H1 (cell line): Measurements from ENCODE around the gene TESMIN. TPM values are rescaled to one million over a fixed set of nuclear protein-coding genes. Genes with fewer than 3 reads are reported as not detected.

Experiments used
- CTCF ChIA-PET: fragments of 300-600 bp; sonication (Branson Sonifier 250); formaldehyde crosslinking; loops from one replicate; lab custom pipeline; 2021; ENCODE audit not compliant: partially characterized antibody; lab: Charles Lee
- POLR2A ChIA-PET: fragments of 300-600 bp; sonication (Branson Sonifier 250); formaldehyde crosslinking; loops from one replicate; lab custom pipeline; 2021; ENCODE audit warnings: inconsistent platforms; ENCODE audit not compliant: partially characterized antibody; lab: Charles Lee
- DNase-seq, 2 experiments: peaks; one replicate each; pipeline versions ENCODE4 v3.0.0 to v3.0.0-alpha.2; 2010 to 2022; ENCODE audit warnings: low spot score in 2 of 2, low read depth in 1 of 2, mixed read lengths in 1 of 2
- FAIRE-seq: peaks from 2 replicates; lab custom pipeline; 2011; peaks lifted over from hg19 to GRCh38; lab: Jason Lieb, UNC
- H2AFZ ChIP-seq: 2 replicates; pipeline ENCODE4 v1.8.1; 2012; ENCODE audit warnings: low read length, inconsistent platforms
- H2AK5ac ChIP-seq: 2 replicates; pipeline ENCODE4 v1.6.1; 2013; ENCODE audit warnings: low read depth, low read length
- H2BK120ac ChIP-seq: replicated peaks from 2 replicates; pipeline ENCODE3; 2013; ENCODE audit warnings: low read depth, low read length, inconsistent platforms
- H2BK12ac ChIP-seq: 2 replicates; pipeline ENCODE4 v1.6.1; 2013; ENCODE audit warnings: low read depth, low read length
- H2BK15ac ChIP-seq: 2 replicates; pipeline ENCODE4 v1.6.1; 2013; ENCODE audit warnings: low read length
- H2BK20ac ChIP-seq: 2 replicates; pipeline ENCODE4 v1.6.1; 2013; ENCODE audit warnings: low read length
- H2BK5ac ChIP-seq: 2 replicates; pipeline ENCODE4 v1.6.1; 2013; ENCODE audit warnings: low read depth, low read length
- H3K14ac ChIP-seq: 2 replicates; pipeline ENCODE4 v1.6.1; 2013; ENCODE audit warnings: inconsistent platforms; ENCODE audit not compliant: insufficient read length
- H3K18ac ChIP-seq: 2 replicates; pipeline ENCODE4 v1.6.1; 2013; ENCODE audit warnings: low read length; ENCODE audit errors: extremely low read depth
- H3K23ac ChIP-seq: 2 replicates; pipeline ENCODE4 v1.6.1; 2013; ENCODE audit warnings: inconsistent platforms; ENCODE audit not compliant: insufficient read length
- H3K23me2 ChIP-seq: 2 replicates; pipeline ENCODE4 v1.6.1; 2013; ENCODE audit warnings: low read depth, low read length
- H3K27ac ChIP-seq: 2 replicates; pipeline ENCODE4 v1.6.1; 2011; ENCODE audit warnings: low read depth, low read length, inconsistent platforms
- H3K27me3 ChIP-seq, 4 experiments: replicated peaks in 1 of 4; 1 replicate in 1 of 4; 2 replicates in 3 of 4; pipeline versions ENCODE4 v1.6.1 to v1.8.1; 2011 to 2013; ENCODE audit warnings: low read length in 3 of 4, mild to moderate bottlenecking in 3 of 4, inconsistent platforms in 2 of 4, mixed read lengths in 2 of 4, moderate library complexity in 1 of 4; ENCODE audit not compliant: control insufficient read depth in 3 of 4, insufficient read depth in 3 of 4; ENCODE audit errors: extremely low read depth in 1 of 4
- H3K36me3 ChIP-seq, 4 experiments: 2 replicates each; pipeline versions ENCODE4 v1.6.1 to v1.8.1; 2011 to 2013; ENCODE audit warnings: mild to moderate bottlenecking in 4 of 4, low read length in 3 of 4, moderate library complexity in 2 of 4, control low read depth in 1 of 4, inconsistent platforms in 1 of 4; ENCODE audit not compliant: insufficient read depth in 4 of 4, control insufficient read depth in 2 of 4
- H3K4ac ChIP-seq: replicated peaks from 2 replicates; pipeline ENCODE3; 2013; ENCODE audit warnings: low read length, low read depth, mixed read lengths, inconsistent platforms; ENCODE audit not compliant: insufficient read length
- H3K4me1 ChIP-seq, 4 experiments: replicated peaks in 1 of 4; 1 replicate in 1 of 4; 2 replicates in 3 of 4; pipeline versions ENCODE4 v1.6.1 to v1.8.1; 2011 to 2013; ENCODE audit warnings: low read length in 3 of 4, inconsistent platforms in 2 of 4, mixed read lengths in 1 of 4; ENCODE audit not compliant: insufficient read depth in 4 of 4, control insufficient read depth in 3 of 4
- H3K4me2 ChIP-seq, 2 experiments: 2 replicates each; pipeline versions ENCODE4 v1.6.1 to v1.8.1; 2011 to 2013; ENCODE audit warnings: low read depth in 2 of 2, low read length in 2 of 2, control low read depth in 1 of 2, inconsistent platforms in 1 of 2, mild to moderate bottlenecking in 1 of 2; ENCODE audit not compliant: insufficient read depth in 1 of 2
- H3K4me3 ChIP-seq, 4 experiments: fragments of 200-600, 300-600 bp in 1 of 4; sonication (generic), shearing (Covaris generic), sonication (Bioruptor Twin) in 1 of 4; 2 replicates each; pipeline versions ENCODE4 v1.5.1 to v1.8.1; 2011 to 2016; ENCODE audit warnings: low read length in 4 of 4, low read depth in 3 of 4, control low read depth in 2 of 4, inconsistent platforms in 2 of 4, mild to moderate bottlenecking in 2 of 4, mixed read lengths in 1 of 4, moderate library complexity in 1 of 4; ENCODE audit not compliant: insufficient read depth in 2 of 4; ENCODE audit errors: extremely low read depth in 1 of 4
- H3K56ac ChIP-seq: replicated peaks from 2 replicates; pipeline ENCODE3; 2013; ENCODE audit warnings: low read depth, mild to moderate bottlenecking, mixed read lengths, low read length, inconsistent platforms; ENCODE audit not compliant: insufficient read length
- H3K79me1 ChIP-seq: 2 replicates; pipeline ENCODE4 v1.6.1; 2013; ENCODE audit warnings: low read depth, low read length, control low read depth
- H3K79me2 ChIP-seq, 2 experiments: 2 replicates each; pipeline versions ENCODE4 v1.6.1 to v1.8.1; 2012 to 2013; ENCODE audit warnings: low read length in 2 of 2, mild to moderate bottlenecking in 2 of 2, inconsistent platforms in 1 of 2; ENCODE audit not compliant: insufficient read depth in 2 of 2, control insufficient read depth in 1 of 2
- H3K9ac ChIP-seq, 4 experiments: replicated peaks in 1 of 4; 1 replicate in 1 of 4; 2 replicates in 3 of 4; pipeline versions ENCODE4 v1.6.1 to v1.8.1; 2011 to 2013; ENCODE audit warnings: low read depth in 3 of 4, low read length in 3 of 4, control low read depth in 2 of 4, mild to moderate bottlenecking in 2 of 4, moderate library complexity in 2 of 4, inconsistent platforms in 1 of 4; ENCODE audit errors: extremely low read depth in 1 of 4
- H3K9me3 ChIP-seq, 2 experiments: 2 replicates each; pipeline versions ENCODE4 v1.6.1 to v1.8.1; 2012 to 2013; ENCODE audit warnings: mild to moderate bottlenecking in 2 of 2, moderate library complexity in 2 of 2, control low read depth in 1 of 2, inconsistent platforms in 1 of 2, low read depth in 1 of 2, low read length in 1 of 2, mixed read lengths in 1 of 2; ENCODE audit not compliant: insufficient read depth in 2 of 2
- H4K20me1 ChIP-seq, 2 experiments: replicated peaks in 1 of 2; 2 replicates each; pipeline versions ENCODE3 to v1.8.1; 2011 to 2013; ENCODE audit warnings: inconsistent platforms in 2 of 2, low read length in 2 of 2, mild to moderate bottlenecking in 1 of 2; ENCODE audit not compliant: insufficient read depth in 2 of 2, control insufficient read depth in 1 of 2
- H4K5ac ChIP-seq: 2 replicates; pipeline ENCODE4 v1.6.1; 2013; ENCODE audit warnings: low read length, low read depth, mixed read lengths, inconsistent platforms; ENCODE audit not compliant: insufficient read length
- H4K8ac ChIP-seq: 2 replicates; pipeline ENCODE4 v1.8.0; 2013; ENCODE audit warnings: mild to moderate bottlenecking, moderate library complexity, low read length, inconsistent platforms; ENCODE audit not compliant: insufficient read depth; ENCODE audit errors: extremely low read depth
- H4K91ac ChIP-seq: replicated peaks from 2 replicates; pipeline ENCODE3; 2013; ENCODE audit warnings: low read length, mixed read lengths, inconsistent platforms; ENCODE audit not compliant: insufficient read length
- BRCA1 ChIP-seq: IDR thresholded peaks from 2 replicates; pipeline ENCODE4 v1.6.1; 2012; ENCODE audit warnings: low read depth, low read length, improper control_type of control experiment
- CHD1 ChIP-seq: IDR thresholded peaks from 2 replicates; pipeline ENCODE4 v1.6.1; 2012; ENCODE audit warnings: low read depth, low read length, improper control_type of control experiment
- CHD2 ChIP-seq: IDR thresholded peaks from 2 replicates; pipeline ENCODE4 v1.6.1; 2012; ENCODE audit warnings: low read length, improper control_type of control experiment
- PHF8 ChIP-seq: fragments of 200-600 bp; sonication (generic); conservative IDR thresholded peaks from 2 replicates; pipeline ENCODE4 v1.7.1; 2012; ENCODE audit warnings: low read depth, mild to moderate bottlenecking, inconsistent platforms, low read length, moderate library complexity
- RBBP5 ChIP-seq: IDR thresholded peaks from 2 replicates; pipeline ENCODE4 v1.7.1; 2012; ENCODE audit warnings: low read depth, mild to moderate bottlenecking, inconsistent platforms, low read length, moderate library complexity, borderline replicate concordance
- RNF2 ChIP-seq: fragments of 200-900, 300-1000 bp; sonication (generic); IDR thresholded peaks from 2 replicates; pipeline ENCODE4 v1.7.1; 2016; ENCODE audit warnings: borderline replicate concordance, low read depth, mild to moderate bottlenecking, antibody characterized with exemption, low read length; ENCODE audit not compliant: poor library complexity, severe bottlenecking; ENCODE audit errors: missing control alignments
- SP4 ChIP-seq: IDR thresholded peaks from 2 replicates; pipeline ENCODE4 v1.6.1; 2012; ENCODE audit warnings: low read length, inconsistent platforms
- TEAD4 ChIP-seq: IDR thresholded peaks from 2 replicates; pipeline ENCODE4 v1.6.1; 2012; ENCODE audit warnings: low read depth, low read length, inconsistent platforms, mixed read lengths
- YY1 ChIP-seq: IDR thresholded peaks from 2 replicates; pipeline ENCODE4 v1.6.1; 2011; ENCODE audit warnings: low read depth, mild to moderate bottlenecking, low read length
- ZNF274 ChIP-seq: IDR thresholded peaks from 2 replicates; pipeline ENCODE4 v1.7.0; 2012; ENCODE audit warnings: low read length, borderline replicate concordance; ENCODE audit errors: extremely low read depth
- WGBS, 2 experiments: shearing (Covaris generic) in 1 of 2; methylation state at CpG; one replicate each; pipeline versions ENCODE4 v1.1.6 to v1.1.7; 2013 to 2015; ENCODE audit warnings: low lambda C conversion rate in 2 of 2, mixed read lengths in 2 of 2, inconsistent platforms in 1 of 2, low coverage in 1 of 2, missing lambda C conversion rate in 1 of 2; ENCODE audit not compliant: insufficient replicate concordance in 2 of 2, insufficient coverage in 1 of 2, insufficient read length in 1 of 2; ENCODE audit errors: extremely low coverage in 1 of 2, missing lambda C conversion rate in 1 of 2; 5-methylcytosine and 5-hydroxymethylcytosine counted together
- polyA plus RNA-seq, 7 experiments: library from polyadenylated mRNA; depleted of rRNA in 3 of 7; stranded (reverse) in 5 of 7; unstranded in 2 of 7; fragments of >200 nt in 5 of 7; fragments of 200-250 nt in 2 of 7; gene quantifications; 1 replicate in 5 of 7; 2 replicates in 1 of 7; 4 replicates in 1 of 7; pipeline versions ENCODE4 v1.2.1 to v1.2.3, GENCODE V29; 2011 to 2013; ENCODE audit warnings: missing spikeins in 2 of 7, mixed read lengths in 2 of 7
- total RNA-seq: library from RNA; stranded (reverse); fragmentation: NEBNext Ultra II Directional; extraction: Animal tissue kit (Norgen Biotek cat#: 25700); gene quantifications from 2 replicates; pipeline ENCODE4 v1.2.1, GENCODE V29; 2021

Gene TESMIN
- total and polyA plus RNA-seq, 2 of the 8 experiments (the other 6 are each of a cell fraction or from before 2014, with no cell fraction given), result 22.6 to 61.1 TPM

- peak overlapping the region; percentile 72; the same call in 1 of the 2 replicates for H2BK15ac ChIP-seq
- H3K4ac ChIP-seq, result peak overlapping the region; percentile 97
- H4K8ac ChIP-seq, result peak overlapping the region; percentile 90
- H2AFZ ChIP-seq, result no peak overlapping the region
- H3K56ac ChIP-seq, result peak overlapping the region; percentile 92
- ChIA-PET POLR2A (interaction anchor here (0.7 to 3.8 kb wide), 22 partner anchors 9 to 905 kb away, joined by 3 to 32 read pairs (median 4); partner anchors contain the start of gene GAL), CTCF (interaction anchor here (0.8 to 1.2 kb wide), 3 partner anchors 55 to 140 kb away, joined by 3 read pairs; no protein-coding TSS in a partner anchor)
- H2BK120ac ChIP-seq, result peak overlapping the region; percentile 77
- peak overlapping the region; percentile 13 to 73 (median 66); a peak in 6 of 7 replicates for H3K9ac ChIP-seq
- peak overlapping the region; percentile 98; the same call in 1 of the 2 replicates for H2BK5ac ChIP-seq
- H3K27me3 ChIP-seq, result no peaks in the 10 kb centered on the region
- H3K4me1 ChIP-seq, result peaks cover 0 to 10% (median 5%) of the 10 kb centered on the region in 4 experiments; a peak in 4 of 7 replicates
- peaks cover 8 to 20% (median 16%) of the 10 kb centered on the region in 4 experiments; a peak in 6 of 8 replicates for H3K36me3 ChIP-seq
- peak overlapping the region; percentile 71 to 96 for H3K4me2 ChIP-seq
- H2BK12ac ChIP-seq, result 0 out of 2 replicates have a peak overlapping the region, but pooled peaks have one; percentile 4
- DNase-seq (peak; percentile 68 to 84), FAIRE-seq (no peak)
- H3K9me3 ChIP-seq, result no peaks in the 10 kb centered on the region
- peak overlapping the region; percentile 99 for H3K18ac ChIP-seq
- peak overlapping the region; percentile 39 to 62 (median 52) for H3K4me3 ChIP-seq
- H3K27ac ChIP-seq, result peak overlapping the region; percentile 80
- H4K91ac ChIP-seq, result peak overlapping the region; percentile 99
- no peak overlapping the region for H3K23ac ChIP-seq
- H3K23me2 ChIP-seq, result peaks cover 8% of the 10 kb centered on the region
- H4K20me1 ChIP-seq, result peaks cover 0 to under 1% of the 10 kb centered on the region in 2 experiments
- 3% methylated on average over 51 of the region's 76 CpGs; no CpG with 5 or more reads in 1 of the 2 experiments for WGBS, 2 experiments
- no peaks in the 10 kb centered on the region for H3K79me1 ChIP-seq
- H2BK20ac ChIP-seq, result no peak overlapping the region; the same call in 1 of the 2 replicates
- peak overlapping the region; percentile 93 for H2AK5ac ChIP-seq
- no peak overlapping the region for H3K14ac ChIP-seq
- H4K5ac ChIP-seq, result peak overlapping the region; percentile 84
- H3K79me2 ChIP-seq, result peaks cover 0 to 13% of the 10 kb centered on the region in 2 experiments; a peak in 2 of 4 replicates
- TF ChIP-seq CHD2 (no peak), SP4 (no peak), RNF2 (no peak), ZNF274 (no peak), TEAD4 (no peak), BRCA1 (no peak), PHF8 (peak; percentile 59), CHD1 (no peak), YY1 (peak; percentile 36; the same call in 1 of the 2 replicates), RBBP5 (peak; percentile 85; the same call in 1 of the 2 replicates)
Measured at GRCh38 chr11:68750195-68751003, 921 bp downstream of the TESMIN start.
